Coronary artery (tissue), 2 donors: ENCODE results near the gene GRIK3.

Source experiments
- DNase-seq: peaks from one replicate; pipeline ENCODE4 v3.0.0-alpha.2; 2017; ENCODE audit warnings: low spot score
- H3K27ac ChIP-seq, 2 donors: fragments of 200-600 bp; sonication (generic); one replicate each; pipeline ENCODE4 v1.5.1; 2016 to 2019
- H3K4me3 ChIP-seq: fragments of 200-600 bp; sonication (generic); 2 replicates; pipeline ENCODE4 v1.5.1; 2016; ENCODE audit warnings: mild to moderate bottlenecking, moderate library complexity
- TF ChIP-seq, protein P1 (sequence below): fragments of 200-600 bp; sonication (generic); IDR thresholded peaks from one replicate; pipeline ENCODE4 v1.5.1; 2019; ENCODE audit warnings: antibody characterized with exemption

Gene GRIK3

GRCh38 chr1:36938819-36939218, 95.5 kb downstream of the GRIK3 start:
- TF ChIP-seq, protein P1, sequence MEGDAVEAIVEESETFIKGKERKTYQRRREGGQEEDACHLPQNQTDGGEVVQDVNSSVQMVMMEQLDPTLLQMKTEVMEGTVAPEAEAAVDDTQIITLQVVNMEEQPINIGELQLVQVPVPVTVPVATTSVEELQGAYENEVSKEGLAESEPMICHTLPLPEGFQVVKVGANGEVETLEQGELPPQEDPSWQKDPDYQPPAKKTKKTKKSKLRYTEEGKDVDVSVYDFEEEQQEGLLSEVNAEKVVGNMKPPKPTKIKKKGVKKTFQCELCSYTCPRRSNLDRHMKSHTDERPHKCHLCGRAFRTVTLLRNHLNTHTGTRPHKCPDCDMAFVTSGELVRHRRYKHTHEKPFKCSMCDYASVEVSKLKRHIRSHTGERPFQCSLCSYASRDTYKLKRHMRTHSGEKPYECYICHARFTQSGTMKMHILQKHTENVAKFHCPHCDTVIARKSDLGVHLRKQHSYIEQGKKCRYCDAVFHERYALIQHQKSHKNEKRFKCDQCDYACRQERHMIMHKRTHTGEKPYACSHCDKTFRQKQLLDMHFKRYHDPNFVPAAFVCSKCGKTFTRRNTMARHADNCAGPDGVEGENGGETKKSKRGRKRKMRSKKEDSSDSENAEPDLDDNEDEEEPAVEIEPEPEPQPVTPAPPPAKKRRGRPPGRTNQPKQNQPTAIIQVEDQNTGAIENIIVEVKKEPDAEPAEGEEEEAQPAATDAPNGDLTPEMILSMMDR, result no peak
- H3K4me3 ChIP-seq, result no peak overlapping the region
- H3K27ac ChIP-seq, result no peak overlapping the region
- DNase-seq, result no peak

GRCh38 chr1:36937371-36937770, 96.9 kb downstream of the GRIK3 start:
- Histone ChIP-seq H3K27ac (no peak overlapping the region), H3K4me3 (no peak overlapping the region)
- TF ChIP-seq, protein P1, result no peak
- DNase-seq, result no peak

DNA sequence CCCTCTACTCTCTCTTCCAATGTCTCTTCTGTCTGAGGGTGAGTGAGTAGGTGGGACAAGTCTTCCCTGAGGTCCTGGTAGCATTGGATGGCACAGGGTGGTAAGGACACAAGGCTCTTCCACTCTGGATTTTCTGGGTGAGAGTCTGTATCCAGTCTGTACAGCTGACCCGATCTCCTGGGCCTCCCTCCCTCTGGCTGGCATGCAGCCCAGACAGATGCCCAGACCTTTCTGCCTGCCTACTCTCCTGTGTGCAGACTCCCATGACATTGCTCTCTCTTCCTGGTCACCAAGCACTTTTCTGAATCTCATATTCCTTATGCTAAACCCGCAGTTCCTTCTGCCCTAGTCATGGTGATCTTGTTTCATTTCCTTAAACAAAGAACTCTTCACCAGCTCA, 100.3 kb downstream of the GRIK3 start:
- TF ChIP-seq, protein P1, result no peak
- DNase-seq, result no peak
- no peak overlapping the region for H3K4me3 ChIP-seq
- H3K27ac ChIP-seq, result no peak overlapping the region

- H3K27ac ChIP-seq, result no peak overlapping the region
- TF ChIP-seq, protein P1, result no peak
- no peak overlapping the region for H3K4me3 ChIP-seq
Measured at GRCh38 chr1:36927826-36928225, 106.5 kb downstream of the GRIK3 start.

GRCh38 chr1:36925251-36925650, 109.1 kb downstream of the GRIK3 start:
- H3K4me3 ChIP-seq, result no peak overlapping the region
- DNase-seq, result no peak
- no peak overlapping the region for H3K27ac ChIP-seq
- TF ChIP-seq, protein P1, result no peak

More at GRCh38 chr1:36927826-36928225, 106.5 kb downstream of the GRIK3 start:
- DNase-seq, result no peak

DNA sequence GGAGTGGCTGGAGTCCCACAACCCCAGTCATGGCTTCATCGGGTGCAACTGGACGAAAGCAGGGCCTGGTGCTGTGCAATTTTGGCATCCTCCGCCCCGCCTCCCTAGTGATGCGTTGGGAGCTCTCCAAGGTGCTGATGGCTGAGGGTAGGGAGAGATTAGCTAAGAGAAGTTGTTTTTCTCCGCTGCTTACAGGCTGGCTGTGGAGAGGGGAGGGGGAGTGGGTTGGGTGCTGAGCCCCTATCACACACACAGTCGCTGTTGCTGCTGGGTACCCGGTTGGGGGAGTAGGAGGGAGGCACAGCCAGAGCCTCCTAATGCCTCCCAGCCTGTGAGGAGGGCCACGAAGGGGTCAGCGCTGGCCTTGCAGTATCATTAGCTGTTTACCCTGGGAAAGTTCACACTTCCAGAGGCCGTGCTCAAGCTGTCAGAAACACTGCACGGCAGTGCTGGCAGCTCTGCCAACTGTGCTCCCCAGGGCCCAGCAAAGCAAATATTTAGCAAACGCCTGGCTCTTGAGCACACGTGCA, 110.0 kb downstream of the GRIK3 start:
- no peak overlapping the region for H3K27ac ChIP-seq
- H3K4me3 ChIP-seq, result no peak overlapping the region
- DNase-seq, result no peak
- TF ChIP-seq, protein P1, result no peak

DNA sequence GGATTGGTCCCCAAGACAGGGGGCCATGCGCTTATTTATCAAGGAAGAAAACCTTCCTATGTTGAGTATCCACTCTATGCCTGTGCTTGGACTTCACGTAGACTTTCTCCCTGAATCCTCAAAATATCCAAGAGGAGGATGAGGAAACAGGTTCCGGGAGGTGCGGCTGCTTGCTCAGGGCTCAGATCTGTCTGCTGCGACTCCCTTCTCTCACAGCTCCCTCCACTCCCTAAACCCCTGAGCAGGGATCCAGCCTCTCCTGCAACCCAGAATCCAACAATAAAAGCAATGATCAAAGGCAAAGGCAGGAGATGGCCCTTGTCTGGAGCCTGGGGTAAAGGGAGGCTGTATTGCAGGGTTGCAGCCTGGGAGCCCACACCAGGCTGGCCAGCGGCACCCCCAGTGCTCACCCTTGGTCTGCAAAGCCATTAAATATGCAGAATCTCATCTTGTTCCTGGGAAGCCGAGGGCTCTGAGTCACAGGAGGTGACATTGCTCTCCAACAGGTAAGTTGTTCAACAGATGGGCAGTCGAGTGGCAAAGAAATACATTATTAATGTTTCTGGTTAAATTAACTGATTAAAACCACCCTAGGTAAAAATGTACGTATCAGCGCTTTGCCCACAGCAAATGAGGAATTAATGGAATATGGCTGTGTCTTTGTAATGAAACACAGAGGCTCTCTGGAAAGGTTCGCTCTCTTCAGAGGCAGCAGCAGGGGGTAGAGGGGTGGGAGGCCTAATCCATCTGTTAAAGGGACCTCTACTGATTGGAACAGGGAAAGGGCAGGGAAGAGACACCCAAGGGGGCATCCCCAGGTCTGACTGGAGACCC, 111.5 kb downstream of the GRIK3 start:
- TF ChIP-seq, protein P1, result no peak
- peak; percentile 29 for DNase-seq
- Histone ChIP-seq H3K4me3 (no peak overlapping the region), H3K27ac (no peak overlapping the region)
